Measurements from ENCODE around the gene SPATA31D1. TPM values are rescaled to one million over a fixed set of nuclear protein-coding genes. Genes with fewer than 3 reads are reported as not detected.

The SPATA31D1 gene
- total RNA-seq, 2 donors from 2014 or later: not detected

DNA sequence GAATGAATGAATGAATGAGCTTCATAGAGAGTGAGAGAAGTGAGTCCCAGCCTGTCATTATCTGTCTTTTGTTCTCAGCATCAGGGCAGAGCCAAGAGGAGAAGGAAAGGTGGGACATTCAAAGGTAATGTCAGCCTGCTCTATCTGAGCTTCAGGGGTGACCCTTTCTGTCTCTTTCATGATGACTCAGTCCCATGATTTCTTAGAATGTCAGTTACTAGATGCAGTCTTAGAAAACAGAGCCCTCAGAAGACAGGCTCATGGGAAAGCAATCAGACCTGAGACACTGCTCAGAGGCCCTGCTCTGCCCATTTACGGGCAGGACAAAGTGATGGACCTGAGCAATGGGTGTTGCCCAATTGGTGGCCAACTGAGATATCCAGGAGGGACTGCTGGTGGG, 1.1 kb downstream of the SPATA31D1 start:
- Histone ChIP-seq H3K4me3 (ENCODE audit: low read length) (no peak overlapping the region), H3K4me1 (ENCODE audit: control insufficient read depth, insufficient read depth, low read length) (no peaks in the 10 kb centered on the region), H3K9me3 (ENCODE audit: control insufficient read depth, low read length) (no peaks in the 10 kb centered on the region), H3K36me3 (ENCODE audit: control insufficient read depth, insufficient read depth, low read length) (no peaks in the 10 kb centered on the region), H3K27ac (ENCODE audit: low read depth, low read length) (no peak overlapping the region), H3K27me3 (ENCODE audit: control insufficient read depth, insufficient read depth, low read length, poor library complexity, severe bottlenecking) (peaks cover 17% of the 10 kb centered on the region), H3K9ac (ENCODE audit: extremely low read depth, low read length, poor library complexity, severe bottlenecking) (no peak overlapping the region)
- Mint-ChIP-seq H3K27ac (no peak overlapping the region), H3K4me3 (no peak overlapping the region), H3K36me3 (ENCODE audit: low read depth) (no peaks in the 10 kb centered on the region), H3K4me1 (no peaks in the 10 kb centered on the region), H3K9me3 (no peaks in the 10 kb centered on the region), H3K27me3 (ENCODE audit: insufficient read depth) (peaks cover 82% of the 10 kb centered on the region)
- WGBS, 2 experiments (ENCODE audit: insufficient coverage in 1 of 2, insufficient read length in 1 of 2): 95% methylated on average over 1 of the region's 1 CpG; no CpG with 5 or more reads in 1 of the 2 experiments
- no peak for DNase-seq
- TF ChIP-seq, protein P1, sequence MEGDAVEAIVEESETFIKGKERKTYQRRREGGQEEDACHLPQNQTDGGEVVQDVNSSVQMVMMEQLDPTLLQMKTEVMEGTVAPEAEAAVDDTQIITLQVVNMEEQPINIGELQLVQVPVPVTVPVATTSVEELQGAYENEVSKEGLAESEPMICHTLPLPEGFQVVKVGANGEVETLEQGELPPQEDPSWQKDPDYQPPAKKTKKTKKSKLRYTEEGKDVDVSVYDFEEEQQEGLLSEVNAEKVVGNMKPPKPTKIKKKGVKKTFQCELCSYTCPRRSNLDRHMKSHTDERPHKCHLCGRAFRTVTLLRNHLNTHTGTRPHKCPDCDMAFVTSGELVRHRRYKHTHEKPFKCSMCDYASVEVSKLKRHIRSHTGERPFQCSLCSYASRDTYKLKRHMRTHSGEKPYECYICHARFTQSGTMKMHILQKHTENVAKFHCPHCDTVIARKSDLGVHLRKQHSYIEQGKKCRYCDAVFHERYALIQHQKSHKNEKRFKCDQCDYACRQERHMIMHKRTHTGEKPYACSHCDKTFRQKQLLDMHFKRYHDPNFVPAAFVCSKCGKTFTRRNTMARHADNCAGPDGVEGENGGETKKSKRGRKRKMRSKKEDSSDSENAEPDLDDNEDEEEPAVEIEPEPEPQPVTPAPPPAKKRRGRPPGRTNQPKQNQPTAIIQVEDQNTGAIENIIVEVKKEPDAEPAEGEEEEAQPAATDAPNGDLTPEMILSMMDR (conservative IDR thresholded peaks at IDR 0.05): no peak

DNA sequence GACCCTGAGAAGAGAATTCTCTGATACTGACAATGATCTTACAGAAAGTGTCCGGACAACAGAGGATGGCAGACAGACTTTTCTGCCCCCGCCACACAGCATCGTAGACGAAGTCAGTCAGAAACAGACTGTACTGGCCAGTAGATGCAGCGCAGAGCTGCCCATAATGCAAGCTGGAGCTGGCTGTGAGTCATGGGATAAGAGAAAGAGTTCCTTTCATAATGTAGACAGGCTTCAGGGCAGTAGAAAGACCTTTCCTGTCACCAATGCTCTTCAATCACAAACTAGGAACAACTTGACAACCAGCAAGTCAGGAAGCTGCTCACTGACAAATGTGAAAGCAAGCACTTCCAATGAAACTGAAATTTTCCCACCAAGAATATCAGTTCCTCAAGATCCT, 5.1 kb downstream of the SPATA31D1 start:
- H3K27ac Mint-ChIP-seq: no peak overlapping the region
- Histone ChIP-seq H3K27me3 (ENCODE audit: control insufficient read depth, insufficient read depth, low read length, poor library complexity, severe bottlenecking) (peaks cover 42% of the 10 kb centered on the region), H3K4me1 (ENCODE audit: control insufficient read depth, insufficient read depth, low read length) (no peaks in the 10 kb centered on the region), H3K36me3 (ENCODE audit: control insufficient read depth, insufficient read depth, low read length) (no peaks in the 10 kb centered on the region), H3K9me3 (ENCODE audit: control insufficient read depth, low read length) (no peaks in the 10 kb centered on the region), H3K9ac (ENCODE audit: extremely low read depth, low read length, poor library complexity, severe bottlenecking) (no peak overlapping the region), H3K27ac (ENCODE audit: low read depth, low read length) (no peak overlapping the region), H3K4me3 (ENCODE audit: low read length) (no peak overlapping the region)
- 91 to 100% methylated on average over 2 to 5 of the region's 5 CpGs for WGBS, 2 experiments (ENCODE audit: insufficient coverage in 1 of 2, insufficient read length in 1 of 2)
- peaks cover 98% of the 10 kb centered on the region for H3K27me3 Mint-ChIP-seq (ENCODE audit: insufficient read depth)
- TF ChIP-seq, protein P1 (conservative IDR thresholded peaks at IDR 0.05): no peak
- no peaks in the 10 kb centered on the region for H3K9me3 Mint-ChIP-seq
- no peak for DNase-seq
- H3K36me3 Mint-ChIP-seq (ENCODE audit: low read depth): no peaks in the 10 kb centered on the region
- H3K4me1 Mint-ChIP-seq: no peaks in the 10 kb centered on the region
- no peak overlapping the region for H3K4me3 Mint-ChIP-seq

DNA sequence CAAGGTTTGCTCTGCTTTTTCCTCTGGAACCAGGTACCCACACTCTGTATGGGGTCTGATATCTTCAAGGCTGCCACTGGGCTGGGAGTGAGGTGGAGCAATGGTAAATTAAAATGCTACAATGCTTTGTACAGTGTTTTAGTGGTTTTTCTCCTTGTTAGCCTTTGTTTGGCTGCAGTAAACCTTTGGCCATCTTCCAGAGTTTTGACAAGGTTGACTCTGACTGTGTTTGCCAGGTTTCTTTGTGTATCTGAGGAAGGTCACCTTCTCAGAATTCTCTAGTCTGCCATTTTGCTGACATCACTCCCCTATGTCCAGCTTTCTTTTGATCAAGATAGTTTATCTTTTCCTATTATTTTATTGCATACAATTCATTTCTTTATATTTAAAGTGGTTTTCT, 11.2 kb downstream of the SPATA31D1 start:
- no peaks in the 10 kb centered on the region for H3K9me3 Mint-ChIP-seq
- H3K36me3 Mint-ChIP-seq (ENCODE audit: low read depth): no peaks in the 10 kb centered on the region
- Histone ChIP-seq H3K9me3 (ENCODE audit: control insufficient read depth, low read length) (no peaks in the 10 kb centered on the region), H3K4me3 (ENCODE audit: low read length) (no peak overlapping the region), H3K9ac (ENCODE audit: extremely low read depth, low read length, poor library complexity, severe bottlenecking) (no peak overlapping the region), H3K4me1 (ENCODE audit: control insufficient read depth, insufficient read depth, low read length) (no peaks in the 10 kb centered on the region), H3K36me3 (ENCODE audit: control insufficient read depth, insufficient read depth, low read length) (no peaks in the 10 kb centered on the region), H3K27me3 (ENCODE audit: control insufficient read depth, insufficient read depth, low read length, poor library complexity, severe bottlenecking) (peaks cover 57% of the 10 kb centered on the region), H3K27ac (ENCODE audit: low read depth, low read length) (no peak overlapping the region)
- peaks cover 86% of the 10 kb centered on the region for H3K27me3 Mint-ChIP-seq (ENCODE audit: insufficient read depth)
- H3K4me3 Mint-ChIP-seq: no peak overlapping the region
- TF ChIP-seq, protein P1 (conservative IDR thresholded peaks at IDR 0.05): no peak
- no peak overlapping the region for H3K27ac Mint-ChIP-seq
- no peak for DNase-seq
- H3K4me1 Mint-ChIP-seq: no peaks in the 10 kb centered on the region
